ENCODE measurements around the gene BICDL1.

Gene BICDL1

DNA sequence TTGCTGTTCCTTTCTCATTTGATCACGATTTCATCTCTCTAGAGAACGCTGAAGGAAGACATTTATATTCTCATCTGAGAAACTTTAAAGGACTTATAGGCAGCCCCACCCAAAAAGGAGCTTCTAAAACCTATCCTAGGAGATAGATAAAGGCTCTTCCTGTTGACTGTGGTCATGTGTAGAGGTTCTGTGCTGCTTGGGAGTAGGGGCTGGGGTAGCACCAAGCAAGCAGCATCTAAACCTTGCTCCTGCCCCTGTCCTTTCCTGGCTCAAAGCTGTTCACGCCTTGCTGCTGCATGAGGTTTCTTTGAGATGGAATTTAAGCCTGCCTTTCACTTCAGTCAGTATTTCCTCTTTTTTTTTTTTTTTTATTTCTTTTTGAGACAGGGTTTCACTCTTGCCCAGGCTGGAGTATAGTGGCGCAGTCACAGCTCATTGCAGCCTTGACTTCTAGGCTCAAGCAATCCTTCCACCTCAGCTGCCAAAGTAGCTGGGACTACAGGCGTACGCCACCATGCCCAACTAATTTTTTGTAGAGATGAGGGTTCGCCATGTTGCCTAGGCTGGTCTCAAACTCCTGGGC, 86.1 kb downstream of the BICDL1 start:
- TF ChIP-seq, protein P1, sequence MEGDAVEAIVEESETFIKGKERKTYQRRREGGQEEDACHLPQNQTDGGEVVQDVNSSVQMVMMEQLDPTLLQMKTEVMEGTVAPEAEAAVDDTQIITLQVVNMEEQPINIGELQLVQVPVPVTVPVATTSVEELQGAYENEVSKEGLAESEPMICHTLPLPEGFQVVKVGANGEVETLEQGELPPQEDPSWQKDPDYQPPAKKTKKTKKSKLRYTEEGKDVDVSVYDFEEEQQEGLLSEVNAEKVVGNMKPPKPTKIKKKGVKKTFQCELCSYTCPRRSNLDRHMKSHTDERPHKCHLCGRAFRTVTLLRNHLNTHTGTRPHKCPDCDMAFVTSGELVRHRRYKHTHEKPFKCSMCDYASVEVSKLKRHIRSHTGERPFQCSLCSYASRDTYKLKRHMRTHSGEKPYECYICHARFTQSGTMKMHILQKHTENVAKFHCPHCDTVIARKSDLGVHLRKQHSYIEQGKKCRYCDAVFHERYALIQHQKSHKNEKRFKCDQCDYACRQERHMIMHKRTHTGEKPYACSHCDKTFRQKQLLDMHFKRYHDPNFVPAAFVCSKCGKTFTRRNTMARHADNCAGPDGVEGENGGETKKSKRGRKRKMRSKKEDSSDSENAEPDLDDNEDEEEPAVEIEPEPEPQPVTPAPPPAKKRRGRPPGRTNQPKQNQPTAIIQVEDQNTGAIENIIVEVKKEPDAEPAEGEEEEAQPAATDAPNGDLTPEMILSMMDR (IDR thresholded peaks at IDR 0.05) = no peak
- no peak overlapping the region for H3K27ac Mint-ChIP-seq
- peaks cover 30% of the 10 kb centered on the region for H3K4me1 Mint-ChIP-seq
- no peaks in the 10 kb centered on the region for H3K27me3 Mint-ChIP-seq (ENCODE audit: low read depth, poor library complexity)
- no peak for DNase-seq
- H3K36me3 Mint-ChIP-seq (ENCODE audit: low read depth) = no peaks in the 10 kb centered on the region
- H3K4me3 Mint-ChIP-seq = no peak overlapping the region
- no peaks in the 10 kb centered on the region for H3K9me3 Mint-ChIP-seq

DNA sequence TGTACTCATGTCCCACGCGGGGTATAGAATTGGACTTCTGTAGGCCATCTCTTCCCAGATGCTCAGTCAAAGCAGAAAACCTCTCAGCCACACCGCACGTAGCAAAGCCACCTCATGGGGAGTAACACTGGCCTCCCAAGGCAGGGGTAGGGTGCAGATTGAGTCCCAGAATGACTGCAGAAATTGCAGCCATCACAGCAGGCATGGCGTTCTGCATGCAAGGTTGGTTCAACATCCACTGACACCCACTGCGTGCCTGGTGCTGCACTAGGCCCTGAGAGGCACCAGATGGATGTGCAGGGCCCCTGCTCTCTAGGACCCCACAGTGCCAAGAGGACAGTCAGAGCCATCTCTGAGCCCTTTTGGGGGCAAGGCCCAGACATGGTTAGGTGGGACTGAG, 87.6 kb downstream of the BICDL1 start:
- H3K9me3 Mint-ChIP-seq = no peaks in the 10 kb centered on the region
- H3K27me3 Mint-ChIP-seq (ENCODE audit: low read depth, poor library complexity) = no peaks in the 10 kb centered on the region
- H3K27ac Mint-ChIP-seq = no peak overlapping the region
- no peak for DNase-seq
- TF ChIP-seq, protein P1 (IDR thresholded peaks at IDR 0.05) = no peak
- H3K4me3 Mint-ChIP-seq = no peak overlapping the region
- peaks cover 30% of the 10 kb centered on the region for H3K4me1 Mint-ChIP-seq
- no peaks in the 10 kb centered on the region for H3K36me3 Mint-ChIP-seq (ENCODE audit: low read depth)

DNA sequence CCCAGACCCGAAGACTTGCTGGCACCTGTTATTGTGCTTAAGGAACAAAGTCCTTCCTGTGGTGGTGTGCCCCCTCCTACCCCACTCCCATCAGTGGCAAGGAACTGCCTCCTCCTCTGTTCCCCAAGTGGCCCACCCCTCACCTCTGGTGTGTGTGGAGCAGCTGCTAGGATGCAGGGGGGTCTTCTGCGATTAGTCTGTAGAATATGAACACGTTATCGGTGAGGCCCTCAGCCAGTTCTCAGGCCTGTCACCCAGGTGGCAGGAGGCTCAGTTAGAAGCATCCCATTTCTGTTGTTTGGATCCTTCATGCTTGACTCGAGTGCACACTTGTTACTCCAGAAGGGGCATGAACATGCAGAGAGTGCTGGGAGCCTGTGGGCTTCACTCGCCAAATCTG, 88.2 kb downstream of the BICDL1 start:
- Mint-ChIP-seq H3K27me3 (ENCODE audit: low read depth, poor library complexity) (no peaks in the 10 kb centered on the region), H3K9me3 (no peaks in the 10 kb centered on the region), H3K27ac (no peak overlapping the region), H3K36me3 (ENCODE audit: low read depth) (no peaks in the 10 kb centered on the region), H3K4me3 (no peak overlapping the region), H3K4me1 (peaks cover 30% of the 10 kb centered on the region)
- TF ChIP-seq, protein P1 (IDR thresholded peaks at IDR 0.05) = no peak
- DNase-seq = no peak

DNA sequence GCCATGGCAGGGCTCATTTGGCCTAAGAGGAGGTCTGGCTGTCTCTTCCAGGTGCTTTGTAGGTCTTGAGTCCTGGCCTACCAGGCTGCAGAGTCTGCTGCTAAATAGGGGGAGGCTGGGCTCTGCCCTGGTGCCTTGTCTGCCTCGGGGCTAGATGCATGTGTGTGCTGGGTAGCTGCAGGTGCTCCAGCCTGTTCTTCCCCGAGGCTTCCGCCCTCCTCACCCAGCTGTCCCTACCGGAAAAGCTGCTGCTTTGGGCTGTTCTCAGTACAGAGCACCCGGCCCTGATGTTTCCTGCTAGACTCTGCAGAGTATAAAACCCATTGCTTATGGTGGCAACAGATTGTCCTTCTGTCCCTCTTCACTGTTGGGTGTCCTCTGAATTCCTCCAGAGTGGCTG, 89.8 kb downstream of the BICDL1 start:
- H3K27me3 Mint-ChIP-seq (ENCODE audit: low read depth, poor library complexity) = no peaks in the 10 kb centered on the region
- no peak overlapping the region for H3K27ac Mint-ChIP-seq
- H3K9me3 Mint-ChIP-seq = no peaks in the 10 kb centered on the region
- no peaks in the 10 kb centered on the region for H3K36me3 Mint-ChIP-seq (ENCODE audit: low read depth)
- no peak for DNase-seq
- peaks cover 30% of the 10 kb centered on the region for H3K4me1 Mint-ChIP-seq
- H3K4me3 Mint-ChIP-seq = no peak overlapping the region
- TF ChIP-seq, protein P1 (IDR thresholded peaks at IDR 0.05) = no peak

DNA sequence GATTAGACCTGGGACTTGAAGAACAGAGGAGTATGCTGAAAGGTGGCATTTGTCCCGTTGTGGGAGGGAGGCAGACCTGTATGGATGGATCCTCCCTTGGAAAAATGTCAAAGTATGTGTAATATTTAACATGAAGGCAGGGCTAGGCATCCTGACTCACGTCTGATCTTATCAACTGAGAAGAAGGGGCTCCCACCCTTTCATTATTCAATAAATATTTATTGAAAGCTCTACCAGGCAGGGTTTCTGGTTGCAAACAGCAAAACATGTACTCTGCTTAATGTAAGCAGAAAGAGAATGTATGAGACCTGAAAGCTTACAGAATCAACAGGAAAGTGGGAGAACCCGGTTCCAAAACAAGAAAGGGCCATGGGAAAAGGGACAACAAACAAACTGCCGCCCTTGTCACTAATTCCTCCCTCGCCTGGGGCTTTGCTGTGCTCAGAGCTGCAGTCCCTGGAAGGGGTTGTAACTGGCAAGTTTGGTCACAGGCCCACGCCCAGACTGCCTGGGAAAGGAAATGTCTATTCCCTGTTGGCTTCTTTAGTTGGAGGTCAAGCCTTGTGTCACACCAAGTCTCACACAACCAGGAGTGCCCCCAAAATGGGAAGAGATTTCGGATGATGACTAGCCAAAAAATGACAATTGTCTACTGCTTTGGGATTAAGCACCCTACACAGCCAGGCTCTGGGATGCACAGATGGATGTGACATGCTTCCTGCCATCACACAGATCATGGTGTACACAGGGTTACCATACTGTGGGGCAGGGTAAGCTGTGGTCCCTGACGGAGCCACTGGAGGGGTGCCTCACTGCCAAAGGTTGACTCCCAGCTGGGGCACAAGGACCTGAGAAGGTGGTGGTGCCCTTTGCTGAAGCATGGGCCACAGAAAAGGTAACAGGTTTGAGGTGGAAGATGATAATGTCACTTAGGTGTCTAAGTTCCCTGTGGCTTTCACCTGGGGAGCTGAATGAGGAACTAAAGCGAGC, 90.7 kb downstream of the BICDL1 start:
- Mint-ChIP-seq H3K27ac (no peak overlapping the region), H3K36me3 (ENCODE audit: low read depth) (no peaks in the 10 kb centered on the region), H3K4me1 (peaks cover 30% of the 10 kb centered on the region), H3K9me3 (no peaks in the 10 kb centered on the region), H3K4me3 (no peak overlapping the region), H3K27me3 (ENCODE audit: low read depth, poor library complexity) (no peaks in the 10 kb centered on the region)
- DNase-seq = no peak
- TF ChIP-seq, protein P1 (IDR thresholded peaks at IDR 0.05) = no peak

Measured in nephron progenitor cell (in vitro differentiated cells).